ENCODE measurements around the gene PPP1R11.

DNA sequence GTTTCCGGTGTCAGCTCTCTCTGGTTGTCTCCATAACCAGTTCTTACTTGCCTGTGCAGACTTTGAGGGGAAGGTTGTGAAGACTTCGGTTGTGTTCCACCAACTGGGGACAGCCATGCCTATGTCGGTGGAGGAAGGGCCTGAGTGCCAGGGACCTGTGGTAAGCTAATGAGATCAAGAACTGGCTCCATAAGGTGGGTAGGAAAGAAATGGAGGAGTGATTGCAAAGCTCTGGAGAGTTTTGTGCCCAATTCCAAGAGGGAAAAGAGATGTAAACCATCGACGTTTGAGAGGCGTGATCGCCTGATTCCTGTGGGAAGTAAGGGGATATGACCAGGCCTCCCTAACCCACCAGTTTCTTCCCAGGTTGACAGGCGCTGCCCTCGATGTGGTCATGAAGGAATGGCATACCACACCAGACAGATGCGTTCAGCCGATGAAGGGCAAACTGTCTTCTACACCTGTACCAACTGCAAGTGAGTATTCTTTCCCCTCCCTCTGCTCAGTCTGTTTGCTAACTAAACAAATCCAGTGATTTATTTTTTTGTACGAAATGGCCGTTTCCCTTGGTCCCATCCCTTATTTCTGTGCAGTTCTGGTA is 5.0 kb upstream of the PPP1R11 start:
- TF ChIP-seq, protein P1, sequence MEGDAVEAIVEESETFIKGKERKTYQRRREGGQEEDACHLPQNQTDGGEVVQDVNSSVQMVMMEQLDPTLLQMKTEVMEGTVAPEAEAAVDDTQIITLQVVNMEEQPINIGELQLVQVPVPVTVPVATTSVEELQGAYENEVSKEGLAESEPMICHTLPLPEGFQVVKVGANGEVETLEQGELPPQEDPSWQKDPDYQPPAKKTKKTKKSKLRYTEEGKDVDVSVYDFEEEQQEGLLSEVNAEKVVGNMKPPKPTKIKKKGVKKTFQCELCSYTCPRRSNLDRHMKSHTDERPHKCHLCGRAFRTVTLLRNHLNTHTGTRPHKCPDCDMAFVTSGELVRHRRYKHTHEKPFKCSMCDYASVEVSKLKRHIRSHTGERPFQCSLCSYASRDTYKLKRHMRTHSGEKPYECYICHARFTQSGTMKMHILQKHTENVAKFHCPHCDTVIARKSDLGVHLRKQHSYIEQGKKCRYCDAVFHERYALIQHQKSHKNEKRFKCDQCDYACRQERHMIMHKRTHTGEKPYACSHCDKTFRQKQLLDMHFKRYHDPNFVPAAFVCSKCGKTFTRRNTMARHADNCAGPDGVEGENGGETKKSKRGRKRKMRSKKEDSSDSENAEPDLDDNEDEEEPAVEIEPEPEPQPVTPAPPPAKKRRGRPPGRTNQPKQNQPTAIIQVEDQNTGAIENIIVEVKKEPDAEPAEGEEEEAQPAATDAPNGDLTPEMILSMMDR (IDR thresholded peaks at IDR 0.05), result no peak
- TF ChIP-seq POLR2A (IDR thresholded peaks at IDR 0.05), result no peak
